CD1c-positive myeloid dendritic cell (primary cell): ENCODE measurements around the gene NUP93.

Source experiments
- DNase-seq: peaks from one replicate; pipeline ENCODE4 v3.0.0-alpha.2; 2016; ENCODE audit errors: extremely low spot score

The NUP93 gene

GRCh38 chr16:56743840-56744239 is 13.9 kb downstream of the NUP93 start:
- DNase-seq = no peak

- DNase-seq = no peak
These were observed 15.2 kb downstream of the NUP93 start for GRCh38 chr16:56744996-56745640.

- DNase-seq = no peak
These were observed 17.6 kb downstream of the NUP93 start for GRCh38 chr16:56747486-56748045.

GRCh38 chr16:56748191-56748590 is 18.3 kb downstream of the NUP93 start:
- no peak for DNase-seq

GRCh38 chr16:56748826-56749225 is 18.9 kb downstream of the NUP93 start:
- DNase-seq = no peak

GRCh38 chr16:56749672-56750491 is 20.0 kb downstream of the NUP93 start:
- DNase-seq = no peak

GRCh38 chr16:56753410-56753809 is 23.5 kb downstream of the NUP93 start:
- DNase-seq = no peak

GRCh38 chr16:56755038-56755437 is 25.1 kb downstream of the NUP93 start:
- no peak for DNase-seq

- DNase-seq = no peak
These were observed 28.5 kb downstream of the NUP93 start for GRCh38 chr16:56758432-56758831.

GRCh38 chr16:56758930-56759329 is 29.0 kb downstream of the NUP93 start:
- no peak for DNase-seq

- DNase-seq = no peak
These were observed 33.5 kb downstream of the NUP93 start for GRCh38 chr16:56763291-56763916.

- no peak for DNase-seq
These were observed 34.9 kb downstream of the NUP93 start for GRCh38 chr16:56764835-56765234.

- DNase-seq = no peak
These were observed 36.0 kb downstream of the NUP93 start for GRCh38 chr16:56765949-56766348.

GRCh38 chr16:56767024-56767423 is 37.1 kb downstream of the NUP93 start:
- no peak for DNase-seq

GRCh38 chr16:56769677-56770076 is 39.7 kb downstream of the NUP93 start:
- no peak for DNase-seq

- DNase-seq = no peak
These were observed 41.8 kb downstream of the NUP93 start for GRCh38 chr16:56771558-56772279.

GRCh38 chr16:56773532-56773931 is 43.6 kb downstream of the NUP93 start:
- no peak for DNase-seq

GRCh38 chr16:56774016-56774680 is 44.2 kb downstream of the NUP93 start:
- DNase-seq = no peak

GRCh38 chr16:56775162-56775561 is 45.2 kb downstream of the NUP93 start:
- no peak for DNase-seq

- peak; percentile 32 for DNase-seq
These were observed 46.6 kb downstream of the NUP93 start for GRCh38 chr16:56776562-56776961.

- DNase-seq = peak; percentile 51
These were observed 47.1 kb downstream of the NUP93 start for GRCh38 chr16:56777001-56777400.
